HCT116 (cell line): ENCODE measurements around the gene IDUA.

Experiments
- CBX3 ChIP-seq: IDR thresholded peaks from 2 replicates; pipeline ENCODE4 v1.6.1; 2012; ENCODE audit warnings: low read depth
- CEBPB ChIP-seq: IDR thresholded peaks from 2 replicates; pipeline ENCODE4 v1.6.1; 2012; ENCODE audit warnings: low read depth
- CTCF ChIP-seq, 3 experiments: fragments of 200-600 bp in 1 of 3; sonication (generic) in 1 of 3; IDR thresholded peaks in 2 of 3; conservative IDR thresholded peaks in 1 of 3; 2 replicates each; pipeline ENCODE4 v1.5.1; 2012 to 2017; ENCODE audit warnings: low read depth in 2 of 3, low read length in 2 of 3, antibody characterized with exemption in 1 of 3, borderline replicate concordance in 1 of 3, control low read depth in 1 of 3, mild to moderate bottlenecking in 1 of 3, mixed read lengths in 1 of 3, mixed run types in 1 of 3, moderate library complexity in 1 of 3; ENCODE audit not compliant: insufficient read depth in 1 of 3
- EGR1 ChIP-seq: IDR thresholded peaks from 2 replicates; pipeline ENCODE4 v1.6.1; 2012; ENCODE audit warnings: low read depth
- ELF1 ChIP-seq: IDR thresholded peaks from 2 replicates; pipeline ENCODE4 v1.6.1; 2012; ENCODE audit warnings: low read depth, borderline replicate concordance
- EZH2 ChIP-seq: fragments of 200-600 bp; sonication (generic); IDR thresholded peaks from 2 replicates; pipeline ENCODE4 v1.6.1; 2017; ENCODE audit warnings: antibody characterized with exemption, mixed run types
- EZH2phosphoT487 ChIP-seq: fragments of 200-600 bp; IDR thresholded peaks from 2 replicates; pipeline ENCODE4 v1.6.1; 2018; ENCODE audit warnings: antibody characterized with exemption, borderline replicate concordance
- MAX ChIP-seq: IDR thresholded peaks from 2 replicates; pipeline ENCODE4 v1.6.1; 2012
- POLR2A ChIP-seq: IDR thresholded peaks from 2 replicates; pipeline ENCODE4 v1.7.0; 2011; ENCODE audit warnings: borderline replicate concordance; ENCODE audit not compliant: insufficient read depth, insufficient read length; ENCODE audit errors: extremely low read depth
- POLR2AphosphoS5 ChIP-seq: IDR thresholded peaks from 2 replicates; pipeline ENCODE4 v1.6.1; 2011; ENCODE audit warnings: mild to moderate bottlenecking, low read depth, low read length, moderate library complexity
- RAD21 ChIP-seq: IDR thresholded peaks from 2 replicates; pipeline ENCODE4 v1.6.1; 2012; ENCODE audit warnings: low read depth, mild to moderate bottlenecking
- SIN3A ChIP-seq: IDR thresholded peaks from 2 replicates; pipeline ENCODE4 v1.6.1; 2012; ENCODE audit warnings: low read depth
- YY1 ChIP-seq: IDR thresholded peaks from 2 replicates; pipeline ENCODE4 v1.6.1; 2011; ENCODE audit warnings: low read length, low read depth, moderate library complexity, mild to moderate bottlenecking; ENCODE audit not compliant: insufficient replicate concordance; ENCODE audit errors: extremely low read depth
- ZFX ChIP-seq: fragments of 450-650 bp; IDR thresholded peaks from 2 replicates; pipeline ENCODE4 v1.6.1; 2017

DNA sequence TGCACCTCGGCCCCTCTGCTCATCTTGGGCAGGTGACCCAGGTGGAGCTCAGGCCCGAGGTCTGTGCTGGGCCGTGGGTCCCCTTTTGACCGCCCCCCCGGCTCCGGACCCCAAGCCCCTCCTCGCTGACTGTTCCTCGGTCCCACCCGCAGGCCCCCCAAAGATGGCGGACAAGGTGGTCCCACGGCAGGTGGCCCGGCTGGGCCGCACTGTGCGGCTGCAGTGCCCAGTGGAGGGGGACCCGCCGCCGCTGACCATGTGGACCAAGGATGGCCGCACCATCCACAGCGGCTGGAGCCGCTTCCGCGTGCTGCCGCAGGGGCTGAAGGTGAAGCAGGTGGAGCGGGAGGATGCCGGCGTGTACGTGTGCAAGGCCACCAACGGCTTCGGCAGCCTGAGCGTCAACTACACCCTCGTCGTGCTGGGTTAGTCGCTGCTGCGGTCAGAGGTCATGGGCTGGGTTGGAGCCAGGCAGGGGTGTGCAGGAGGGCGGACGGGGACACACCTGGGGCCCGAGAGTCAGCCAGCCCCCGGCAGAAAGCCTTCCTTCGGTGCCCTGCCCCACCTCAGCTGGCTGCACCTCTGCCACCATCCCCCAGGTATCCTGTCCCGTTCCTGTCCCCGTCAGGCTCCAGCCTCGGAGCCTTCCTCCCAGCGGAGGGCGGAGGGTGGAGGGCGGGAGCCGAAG, 35.4 kb downstream of the IDUA start:
- no peak for TF ChIP-seq CBX3
- no peak for TF ChIP-seq CTCF (IDR thresholded peaks at IDR 0.05 in 2 of 3, conservative IDR thresholded peaks at IDR 0.05 in 1 of 3; ENCODE audit: borderline replicate concordance in 1 of 3, insufficient read depth in 1 of 3, low read depth in 2 of 3, low read length in 2 of 3)
- no peak for TF ChIP-seq POLR2A
- no peak for TF ChIP-seq EGR1
- no peak for TF ChIP-seq EZH2
- TF ChIP-seq ELF1 = no peak
- no peak for TF ChIP-seq CEBPB
- no peak for TF ChIP-seq SIN3A
- TF ChIP-seq MAX = no peak
- no peak for TF ChIP-seq POLR2AphosphoS5
- TF ChIP-seq YY1 = no peak
- TF ChIP-seq ZFX = no peak
- TF ChIP-seq EZH2phosphoT487 = no peak
- no peak for TF ChIP-seq RAD21
